ENCODE measurements around the gene TGFBR3L. TPM values are rescaled to one million over a fixed set of nuclear protein-coding genes. Genes with fewer than 3 reads are reported as not detected.

The TGFBR3L gene
- total and polyA plus RNA-seq, 2 experiments from 2014 or later, result 1.7 to 7.0 TPM

GRCh38 chr19:7872306-7873204 lies 42.1 kb upstream of the TGFBR3L start:
- Histone ChIP-seq H3K9me2 (ENCODE audit: insufficient read depth) (no peaks in the 10 kb centered on the region), H3K4me1 (ENCODE audit: insufficient read depth) (peaks cover 20% of the 10 kb centered on the region; the same call in 1 of the 2 replicates), H3K79me2 (replicated peaks; ENCODE audit: insufficient read depth) (no peaks in the 10 kb centered on the region), H2AFZ (no peak overlapping the region), H3K27me3 (ENCODE audit: insufficient read depth) (peaks cover 23% of the 10 kb centered on the region), H3K4me2 (peak overlapping the region; percentile 91), H3K4me3 (peak overlapping the region; percentile 81), H3K36me3 (ENCODE audit: insufficient read depth) (no peaks in the 10 kb centered on the region), H3F3A (replicated peaks; ENCODE audit: low read depth) (peaks cover 15% of the 10 kb centered on the region; the same call in 1 of the 2 replicates), H3K27ac (ENCODE audit: low read depth) (no peak overlapping the region), H4K20me1 (replicated peaks; ENCODE audit: insufficient read depth) (no peaks in the 10 kb centered on the region)
- H3K27me3 Mint-ChIP-seq (ENCODE audit: insufficient read depth, low read depth, poor library complexity), result peaks cover 39% of the 10 kb centered on the region
- peaks cover 5% of the 10 kb centered on the region; the same call in 2 of the 3 replicates for H3K36me3 Mint-ChIP-seq (ENCODE audit: low read depth)
- no peak overlapping the region for H3K27ac Mint-ChIP-seq
- peak overlapping the region; percentile 91 for H3K4me3 Mint-ChIP-seq
- peak; percentile 15 for ATAC-seq
- no peaks in the 10 kb centered on the region for H3K9me3 Mint-ChIP-seq
- TF ChIP-seq CTCF (conservative IDR thresholded peaks at IDR 0.05; ENCODE audit: low read depth in 2 of 2) (0 out of 4 replicates have a peak, but pooled peaks of 1 of the 2 experiments have one; percentile 0), REST (IDR thresholded peaks at IDR 0.05; ENCODE audit: unreplicated experiment) (no peak), JUNB (IDR thresholded peaks at IDR 0.05; ENCODE audit: unreplicated experiment) (no peak), ZNF114 (CRISPR knock-in tag; IDR thresholded peaks at IDR 0.05) (no peak), EZH2 (IDR thresholded peaks at IDR 0.05; ENCODE audit: low read depth, unreplicated experiment) (no peak), NANOG (IDR thresholded peaks at IDR 0.05; ENCODE audit: borderline replicate concordance) (no peak)
- H3K4me1 Mint-ChIP-seq, result peaks cover 18% of the 10 kb centered on the region
- no peak for DNase-seq (ENCODE audit: low spot score)

All from GM23338 (cell line).